ENCODE data around the gene CLCNKA.
"Not testable (repeated sequence)": the region's sequence is repeated elsewhere in the genome, so short reads cannot be mapped to it uniquely, and the experiment has no call there.

CLCNKA gene

GRCh38 chr1:16061266-16061665 is 39.4 kb downstream of the CLCNKA start:
- TF ChIP-seq CTCF (conservative IDR thresholded peaks at IDR 0.05), result no peak
- H3K27ac ChIP-seq, result no peak overlapping the region

- H3K27ac ChIP-seq, result not testable (repeated sequence)
Observed at GRCh38 chr1:16061989-16062686, 40.3 kb downstream of the CLCNKA start.

- H3K27ac ChIP-seq, result not testable (repeated sequence)
Observed at GRCh38 chr1:16062687-16063075, 40.8 kb downstream of the CLCNKA start.

- H3K27ac ChIP-seq, result no peak overlapping the region
- TF ChIP-seq CTCF (conservative IDR thresholded peaks at IDR 0.05), result no peak
- TF ChIP-seq ZFX (IDR thresholded peaks at IDR 0.05), result no peak
Observed at GRCh38 chr1:16063226-16063829, 41.5 kb downstream of the CLCNKA start.

- no peak for TF ChIP-seq ZFX (IDR thresholded peaks at IDR 0.05)
- no peak for TF ChIP-seq CTCF (conservative IDR thresholded peaks at IDR 0.05)
- H3K27ac ChIP-seq, result peak overlapping the region; percentile 40; the same call in 1 of the 2 replicates
Observed at GRCh38 chr1:16063921-16064320, 42.1 kb downstream of the CLCNKA start.

- TF ChIP-seq ZFX (IDR thresholded peaks at IDR 0.05) (no peak), CTCF (conservative IDR thresholded peaks at IDR 0.05) (no peak)
Observed at GRCh38 chr1:16064536-16065268, 42.9 kb downstream of the CLCNKA start.

GRCh38 chr1:16065269-16065576 is 43.4 kb downstream of the CLCNKA start:
- H3K27ac ChIP-seq, result peak overlapping the region; percentile 40
- no peak for TF ChIP-seq CTCF (conservative IDR thresholded peaks at IDR 0.05)
- TF ChIP-seq ZFX (IDR thresholded peaks at IDR 0.05), result no peak

More at GRCh38 chr1:16064536-16065268, 42.9 kb downstream of the CLCNKA start:
- H3K27ac ChIP-seq, result peak overlapping the region; percentile 40

- H3K27ac ChIP-seq, result no peak overlapping the region
- no peak for TF ChIP-seq CTCF (conservative IDR thresholded peaks at IDR 0.05)
- TF ChIP-seq ZFX (IDR thresholded peaks at IDR 0.05), result no peak
Observed at GRCh38 chr1:16066245-16066644, 44.4 kb downstream of the CLCNKA start.

Data from C4-2B (cell line).